Kidney glomerular epithelial cell (primary cell): ENCODE measurements around the gene SEMA3D.

ENCODE experiments used
- DNase-seq: peaks from one replicate; lab custom pipeline; 2025; lab: John Stamatoyannopoulos, UW

SEMA3D gene

DNA sequence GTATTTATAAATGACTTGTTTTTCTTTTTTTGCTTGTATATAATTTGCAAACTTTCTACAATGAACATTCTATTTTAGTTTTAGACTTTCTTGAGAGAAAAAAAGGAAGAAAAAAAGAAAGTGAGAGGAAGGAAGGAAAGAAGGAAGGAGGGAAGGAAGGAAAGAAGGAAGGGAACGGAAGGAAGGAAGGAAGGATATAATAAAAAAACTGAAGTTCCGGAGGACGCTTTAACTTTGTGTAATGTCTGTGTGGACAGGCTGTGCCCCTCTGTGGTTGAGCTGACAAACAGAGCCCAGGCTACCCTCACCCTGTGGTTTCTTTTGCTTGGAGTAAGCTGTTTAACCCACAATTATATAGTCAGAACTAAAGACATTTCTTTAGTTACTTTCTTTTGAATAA, 108.7 kb downstream of the SEMA3D start:
- no peak for DNase-seq

GRCh38 chr7:85075864-85076263, 111.0 kb downstream of the SEMA3D start:
- DNase-seq = no peak

GRCh38 chr7:85074992-85075391, 111.9 kb downstream of the SEMA3D start:
- DNase-seq = no peak

DNA sequence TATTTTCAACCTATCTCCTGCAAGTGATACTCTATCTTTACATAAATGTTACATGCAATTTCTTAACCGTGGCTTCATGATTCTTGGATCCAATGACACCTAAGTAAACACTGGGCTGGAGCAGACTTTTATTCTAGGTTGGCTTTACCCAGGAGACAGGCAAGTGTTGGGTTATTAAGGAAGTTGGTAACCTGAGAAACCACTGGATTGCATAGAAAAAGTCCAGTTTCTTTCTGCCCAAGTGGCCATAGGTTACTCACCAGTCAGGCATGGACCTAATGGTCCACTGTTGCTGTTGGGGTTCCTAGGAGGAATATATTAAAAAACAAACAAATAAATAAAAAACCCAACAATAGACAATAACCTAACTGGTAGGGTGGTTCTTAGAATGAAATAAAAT, 112.8 kb downstream of the SEMA3D start:
- DNase-seq = no peak

- DNase-seq = no peak
Measured at GRCh38 chr7:85070967-85071628, 115.8 kb downstream of the SEMA3D start.

GRCh38 chr7:85068799-85069198, 118.1 kb downstream of the SEMA3D start:
- DNase-seq = peak; percentile 37

- DNase-seq = no peak
Measured at GRCh38 chr7:85067371-85067770, 119.5 kb downstream of the SEMA3D start.

- DNase-seq = peak; percentile 41
Measured at GRCh38 chr7:85065888-85066485, 120.9 kb downstream of the SEMA3D start.

DNA sequence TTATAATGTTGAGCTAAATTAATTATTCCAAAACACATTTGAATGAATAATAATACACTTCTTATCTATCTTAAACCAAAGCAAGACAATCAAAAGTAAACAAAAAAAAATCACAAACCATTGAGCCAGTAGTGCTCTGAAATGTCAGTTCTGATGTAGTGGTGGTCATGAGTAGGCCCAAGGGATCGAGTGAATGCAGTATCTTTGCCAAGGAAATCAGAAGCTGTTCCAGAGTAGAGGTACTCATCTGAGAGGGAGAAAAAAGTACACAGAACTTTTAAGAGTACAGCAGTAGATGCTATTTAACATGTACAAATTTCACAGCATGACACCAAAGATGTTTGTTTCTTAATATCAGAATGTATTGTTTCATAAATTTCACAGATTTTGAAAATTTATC, 121.5 kb downstream of the SEMA3D start:
- no peak for DNase-seq

- DNase-seq = no peak
Measured at GRCh38 chr7:85062651-85063050, 124.2 kb downstream of the SEMA3D start.

DNA sequence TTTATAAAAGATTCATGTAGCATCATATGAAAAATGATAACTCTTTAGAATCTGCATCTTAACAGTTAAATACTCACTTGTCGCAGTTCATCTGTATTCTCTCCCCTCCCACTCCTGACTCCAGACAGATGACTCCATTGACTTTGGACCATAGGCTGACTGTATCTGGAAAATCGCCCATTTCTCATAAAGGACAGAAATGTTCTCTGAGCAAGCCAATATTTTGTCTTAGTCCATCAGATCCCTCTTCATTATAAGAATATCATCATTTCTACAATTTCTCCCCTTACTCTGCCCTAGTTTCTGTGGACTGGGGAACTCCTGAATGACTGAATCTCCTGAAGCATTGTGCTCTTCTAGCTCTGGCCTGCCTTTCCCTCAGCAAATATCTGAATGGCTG, 125.4 kb downstream of the SEMA3D start:
- DNase-seq = no peak

DNA sequence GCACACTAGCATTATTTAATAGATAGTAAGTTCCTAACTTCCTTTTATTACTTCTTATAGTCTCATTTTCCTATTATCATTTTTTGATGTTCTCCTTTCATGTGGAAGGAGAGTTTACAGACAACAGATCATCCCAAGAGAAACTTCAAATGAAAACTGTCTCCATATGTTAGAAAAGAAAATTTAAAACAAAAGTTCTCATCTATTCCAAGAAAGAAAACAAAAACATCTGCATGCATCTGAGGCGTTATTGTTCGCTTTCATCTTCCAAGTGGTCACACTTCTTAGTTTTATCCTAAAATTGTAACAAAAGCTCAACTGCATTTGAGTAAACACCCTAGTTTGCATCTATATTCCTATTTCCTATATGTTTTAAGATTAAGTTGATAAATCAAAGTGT, 126.2 kb downstream of the SEMA3D start:
- no peak for DNase-seq

DNA sequence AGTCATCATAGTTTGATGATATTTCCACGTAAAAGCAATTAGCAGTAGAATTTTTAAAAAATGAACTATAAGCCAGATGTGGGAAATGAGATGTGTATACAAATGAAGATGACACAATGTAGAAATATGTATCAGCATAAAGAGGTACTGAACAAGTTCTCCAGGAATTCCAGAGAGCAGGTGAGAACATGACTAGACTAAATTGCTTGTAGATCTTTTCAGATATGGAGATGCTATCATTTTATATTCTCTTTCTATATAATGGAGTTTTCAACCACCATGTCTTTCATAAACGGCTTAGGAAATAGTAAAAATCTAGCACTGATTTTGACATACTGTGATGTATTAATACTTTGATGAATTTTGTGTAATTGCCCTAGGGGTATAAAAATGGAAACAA, 130.9 kb downstream of the SEMA3D start:
- no peak for DNase-seq

GRCh38 chr7:85055196-85055595, 131.7 kb downstream of the SEMA3D start:
- no peak for DNase-seq

DNA sequence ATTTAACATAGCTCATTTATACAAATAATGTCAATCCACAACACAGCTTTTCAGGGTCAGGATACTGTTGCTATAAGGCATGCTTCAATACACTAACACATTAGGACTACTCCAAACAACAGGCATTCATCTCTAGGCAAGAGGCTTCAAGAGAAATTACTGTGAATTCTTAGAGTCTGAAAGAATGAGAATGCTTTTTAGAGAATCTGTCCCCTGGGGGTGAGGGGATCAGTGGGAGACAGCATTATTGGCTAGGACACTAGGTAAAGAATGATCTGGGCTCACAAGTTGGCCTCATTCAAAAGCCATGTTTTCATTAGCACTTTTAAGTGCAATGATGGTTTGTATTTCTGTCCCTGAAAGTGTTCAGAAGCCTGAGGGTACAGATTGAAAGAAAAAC, 132.6 kb downstream of the SEMA3D start:
- no peak for DNase-seq

DNA sequence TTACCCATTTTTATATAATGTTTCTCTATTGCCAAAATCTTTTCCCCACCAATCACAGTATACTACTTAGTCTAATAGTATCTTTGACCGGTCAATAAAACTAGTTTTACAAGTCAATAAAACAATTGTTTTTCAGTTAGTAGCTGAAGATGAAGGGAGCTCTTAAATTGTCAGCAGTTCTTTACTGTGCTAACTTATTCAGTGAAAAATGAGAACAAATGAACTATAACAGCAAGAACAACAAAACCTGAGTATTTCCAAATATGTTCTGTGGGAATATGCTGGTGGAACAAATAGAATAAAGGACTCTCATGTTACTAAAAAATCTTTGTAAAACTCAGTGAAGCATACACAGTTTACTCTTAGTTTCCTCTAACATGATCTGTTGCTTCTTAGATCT, 134.0 kb downstream of the SEMA3D start:
- DNase-seq = no peak

DNA sequence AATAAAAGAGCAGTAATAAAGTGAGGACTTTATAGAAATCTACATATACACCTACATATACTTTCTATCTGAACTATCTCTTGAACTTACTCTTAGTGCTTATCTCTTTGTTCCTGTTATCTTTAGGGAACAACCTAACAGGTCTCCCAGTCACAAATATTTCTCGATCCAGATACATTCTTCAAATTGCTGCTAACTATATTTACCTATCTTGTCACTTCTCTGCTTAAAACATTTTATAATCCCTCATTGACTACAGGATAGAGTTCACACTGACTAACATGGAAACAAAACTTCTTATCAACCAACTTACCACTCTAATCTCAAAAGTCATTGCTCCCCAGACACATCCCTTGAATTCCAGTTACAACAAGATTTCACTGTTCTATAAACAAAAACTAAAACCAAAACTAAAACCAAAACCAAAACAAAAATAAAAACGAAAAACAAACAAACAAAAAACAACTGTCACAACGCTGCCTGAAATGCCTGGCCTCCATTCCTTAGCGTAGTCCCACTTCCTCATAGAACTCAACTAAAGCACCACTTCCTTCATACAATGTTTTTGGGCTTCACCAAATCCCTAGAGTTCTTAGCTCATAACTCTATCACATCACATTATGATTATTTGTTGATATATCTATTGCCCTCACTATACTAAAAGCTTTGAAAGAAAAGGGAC, 134.7 kb downstream of the SEMA3D start:
- DNase-seq = no peak

DNA sequence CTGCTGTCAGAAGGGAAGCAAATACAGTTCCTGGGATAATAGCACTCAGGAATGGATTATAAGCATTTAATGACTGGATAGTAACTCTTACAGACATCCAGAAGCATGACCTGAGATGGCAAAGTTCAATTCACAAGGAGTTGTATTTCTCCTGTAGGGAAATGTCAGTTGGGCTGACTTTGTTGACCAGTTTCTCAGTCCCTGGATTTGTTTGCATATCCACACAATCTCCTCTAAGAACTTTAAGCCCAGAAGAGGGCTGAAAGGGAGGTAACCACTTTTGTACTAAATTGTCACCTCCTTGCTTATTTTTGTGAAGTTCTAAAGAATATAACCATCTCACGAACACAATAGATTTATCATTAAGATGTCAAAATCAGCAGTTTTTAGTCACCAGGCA, 140.3 kb downstream of the SEMA3D start:
- no peak for DNase-seq

GRCh38 chr7:85041605-85042216, 145.1 kb downstream of the SEMA3D start:
- DNase-seq = peak; percentile 49

DNA sequence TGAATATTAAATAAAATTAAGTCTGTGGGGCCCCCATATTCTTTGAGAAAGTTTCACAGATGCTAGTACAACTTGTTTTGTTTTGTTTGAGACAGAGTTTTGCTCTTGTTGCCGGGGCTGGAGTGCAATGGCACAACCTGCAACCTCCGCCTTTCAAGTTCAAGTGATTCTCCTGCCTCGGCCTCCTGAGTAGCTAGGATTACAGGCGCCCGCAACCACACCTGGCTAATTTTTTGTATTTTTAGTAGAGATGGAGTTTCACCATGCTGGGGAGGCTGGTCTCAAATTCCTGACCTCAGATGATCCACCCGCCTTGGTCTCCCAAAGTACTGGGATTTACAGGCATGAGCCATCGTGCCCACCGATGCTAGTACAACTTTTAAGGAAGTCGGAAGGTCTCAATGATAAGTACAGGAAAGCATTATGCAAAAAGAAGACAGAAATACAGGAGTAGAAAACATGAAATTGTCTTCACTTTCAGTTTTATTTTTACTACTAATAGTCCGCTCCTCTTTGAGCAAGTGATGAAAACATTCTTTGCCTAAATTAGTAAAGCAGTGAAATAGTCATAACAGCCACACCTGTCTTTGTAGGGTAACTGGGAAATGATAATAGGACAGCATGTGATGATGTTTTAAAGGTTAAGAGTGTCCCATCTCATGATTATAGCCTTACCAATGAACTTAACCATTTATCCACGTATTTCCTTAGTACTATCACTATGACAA, 147.5 kb downstream of the SEMA3D start:
- no peak for DNase-seq

DNA sequence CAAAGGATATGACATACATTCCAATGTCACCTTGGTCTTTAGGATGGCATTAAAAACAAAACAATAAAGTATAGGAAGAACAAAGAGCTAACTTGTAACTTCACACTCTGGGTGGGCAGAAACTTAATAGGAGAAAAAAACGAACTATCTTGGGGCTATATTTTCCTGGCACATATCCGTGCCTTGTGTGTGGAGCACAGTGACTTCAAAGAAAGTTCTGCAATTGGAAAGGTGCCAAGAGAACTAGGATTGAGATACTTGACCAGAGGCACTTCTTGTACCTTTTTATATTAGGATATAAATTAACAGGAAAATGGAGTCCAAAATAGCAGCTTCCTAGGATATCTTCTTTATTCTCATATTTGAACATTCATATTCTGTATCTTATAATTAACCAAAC, 148.4 kb downstream of the SEMA3D start:
- no peak for DNase-seq

- no peak for DNase-seq
Measured at GRCh38 chr7:85033263-85033662, 153.6 kb downstream of the SEMA3D start.
